HG03558 (cell line): ENCODE measurements around the gene FBLN1.
"Not testable (repeated sequence)": the region's sequence is repeated elsewhere in the genome, so short reads cannot be mapped to it uniquely, and the experiment has no call there.

ENCODE experiments used
- ATAC-seq: cut with Tn5 transposase; IDR thresholded peaks from one replicate; pipeline ENCODE4 v1.9.1; 2021; ENCODE audit warnings: moderate number of reproducible peaks; ENCODE audit not compliant: unreplicated experiment; ENCODE audit errors: extremely low read depth

Gene FBLN1

GRCh38 chr22:45525480-45525879, 22.8 kb downstream of the FBLN1 start:
- no peak for ATAC-seq

- no peak for ATAC-seq
Measured at GRCh38 chr22:45526281-45526680, 23.6 kb downstream of the FBLN1 start.

- no peak for ATAC-seq
Measured at GRCh38 chr22:45526768-45527360, 24.2 kb downstream of the FBLN1 start.

GRCh38 chr22:45527456-45527855, 24.8 kb downstream of the FBLN1 start:
- ATAC-seq = no peak

GRCh38 chr22:45528046-45528445, 25.4 kb downstream of the FBLN1 start:
- ATAC-seq = no peak

- ATAC-seq = no peak
Measured at GRCh38 chr22:45529105-45529504, 26.4 kb downstream of the FBLN1 start.

GRCh38 chr22:45529971-45530575, 27.4 kb downstream of the FBLN1 start:
- ATAC-seq = no peak

- no peak for ATAC-seq
Measured at GRCh38 chr22:45531441-45532234, 29.0 kb downstream of the FBLN1 start.

- ATAC-seq = no peak
Measured at GRCh38 chr22:45532235-45532631, 29.6 kb downstream of the FBLN1 start.

GRCh38 chr22:45533703-45534102, 31.0 kb downstream of the FBLN1 start:
- no peak for ATAC-seq

- no peak for ATAC-seq
Measured at GRCh38 chr22:45534339-45535192, 31.9 kb downstream of the FBLN1 start.

- no peak for ATAC-seq
Measured at GRCh38 chr22:45535290-45535689, 32.6 kb downstream of the FBLN1 start.

GRCh38 chr22:45535835-45536234, 33.2 kb downstream of the FBLN1 start:
- not testable (repeated sequence) for ATAC-seq

- ATAC-seq = no peak
Measured at GRCh38 chr22:45537734-45538181, 35.1 kb downstream of the FBLN1 start.

- no peak for ATAC-seq
Measured at GRCh38 chr22:45538281-45538680, 35.6 kb downstream of the FBLN1 start.

GRCh38 chr22:45540122-45540521, 37.4 kb downstream of the FBLN1 start:
- no peak for ATAC-seq

GRCh38 chr22:45541382-45541979, 38.8 kb downstream of the FBLN1 start:
- ATAC-seq = no peak

GRCh38 chr22:45542001-45542520, 39.4 kb downstream of the FBLN1 start:
- ATAC-seq = no peak

- not testable (repeated sequence) for ATAC-seq
Measured at GRCh38 chr22:45542736-45543135, 40.1 kb downstream of the FBLN1 start.

GRCh38 chr22:45543243-45543642, 40.6 kb downstream of the FBLN1 start:
- no peak for ATAC-seq
